ENCODE measurements around the gene CEMIP2. TPM values are rescaled to one million over a fixed set of nuclear protein-coding genes. Genes with fewer than 3 reads are reported as not detected.

CEMIP2 gene
- polyA plus RNA-seq, 1 of the 3 experiments (the other 2 are of a cell fraction) = 39.8 TPM

DNA sequence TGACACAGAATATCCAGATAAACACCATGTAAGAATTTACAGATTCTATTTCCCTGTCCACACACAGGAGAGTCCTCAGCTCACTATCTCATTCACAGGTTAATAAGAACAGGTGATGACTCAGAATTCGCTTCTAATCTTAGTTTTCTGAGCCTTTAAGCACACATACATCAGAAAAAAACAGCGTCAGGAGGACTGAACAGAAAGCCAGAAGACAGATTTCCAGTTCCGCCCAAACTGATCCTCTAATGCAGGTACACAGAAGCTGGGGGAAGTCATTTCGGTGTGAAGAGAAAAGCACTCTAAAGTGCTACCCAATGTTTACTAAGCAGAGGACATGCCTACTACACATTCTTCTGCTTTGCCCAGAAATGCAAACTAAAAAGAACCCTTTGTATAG is 1.6 kb downstream of the CEMIP2 start:
- no peak overlapping the region for H3K9ac ChIP-seq
- no peaks in the 10 kb centered on the region for H3K9me2 ChIP-seq
- no peaks in the 10 kb centered on the region for H3K9me3 ChIP-seq
- H3K27ac ChIP-seq (ENCODE audit: low read depth in 2 of 2, low read length in 1 of 2) = no peak overlapping the region
- WGBS (ENCODE audit: low lambda C conversion rate) = 62% methylated on average over 4 of the region's 4 CpGs
- H3K4me2 ChIP-seq = peak overlapping the region; percentile 81
- no peaks in the 10 kb centered on the region for H3K36me3 ChIP-seq (replicated peaks in 1 of 2; ENCODE audit: control insufficient read depth in 1 of 2, insufficient read depth in 2 of 2, low read length in 1 of 2)
- H3K79me2 ChIP-seq (ENCODE audit: insufficient read depth) = peaks cover 46% of the 10 kb centered on the region
- ChIA-PET POLR2A (no interaction called here), CTCF (interaction anchor here (1.1 kb wide), 1 partner anchor 272 kb away, joined by 3 read pairs; no protein-coding TSS in a partner anchor)
- no peaks in the 10 kb centered on the region for H4K20me1 ChIP-seq (ENCODE audit: insufficient read depth)
- peak overlapping the region; percentile 66 to 84; a peak in 2 of 4 replicates for H3K4me3 ChIP-seq (ENCODE audit: low read depth in 2 of 2, low read length in 1 of 2)
- H3K4me1 ChIP-seq (ENCODE audit: control insufficient read depth in 1 of 2, insufficient read depth in 2 of 2, low read depth in 1 of 2, low read length in 1 of 2) = peaks cover 8 to 33% of the 10 kb centered on the region in 2 experiments
- H2AFZ ChIP-seq (ENCODE audit: low read depth) = no peak overlapping the region
- H3K27me3 ChIP-seq (ENCODE audit: insufficient read depth) = no peaks in the 10 kb centered on the region; the same call in 1 of the 2 replicates
- no peak for DNase-seq
- TF ChIP-seq POLR2AphosphoS5 (IDR thresholded peaks at IDR 0.05; ENCODE audit: low read depth, low read length) (no peak), NFIC (IDR thresholded peaks at IDR 0.05; ENCODE audit: borderline replicate concordance) (no peak)
- H3F3A ChIP-seq (replicated peaks; ENCODE audit: insufficient read depth) = peaks cover 24% of the 10 kb centered on the region

DNA sequence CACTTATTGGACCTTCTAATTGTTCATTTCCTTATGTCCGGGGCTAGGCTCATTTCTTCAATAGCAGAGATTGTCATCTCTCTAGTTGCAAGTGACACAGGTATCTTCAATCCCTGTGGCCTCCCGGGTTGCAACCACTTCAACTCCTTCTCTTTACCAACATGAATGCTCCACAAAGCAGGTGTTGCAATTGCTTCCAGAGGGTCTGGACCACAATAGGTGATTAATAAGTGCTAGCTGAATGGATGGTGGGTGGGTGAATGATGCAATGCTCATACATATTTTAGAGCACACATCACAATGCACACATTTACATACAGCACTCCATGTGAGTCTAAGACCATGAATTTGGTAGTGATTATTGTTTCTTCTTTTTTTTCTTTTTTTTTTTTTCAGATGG is 2.6 kb downstream of the CEMIP2 start:
- peak overlapping the region; percentile 81; the same call in 1 of the 2 replicates for H3K4me2 ChIP-seq
- H3K9me2 ChIP-seq = no peaks in the 10 kb centered on the region
- H3F3A ChIP-seq (replicated peaks; ENCODE audit: insufficient read depth) = peaks cover 24% of the 10 kb centered on the region
- no peak for DNase-seq
- H3K9me3 ChIP-seq = no peaks in the 10 kb centered on the region
- POLR2A ChIA-PET = no interaction called here
- no peaks in the 10 kb centered on the region for H3K36me3 ChIP-seq (replicated peaks in 1 of 2; ENCODE audit: control insufficient read depth in 1 of 2, insufficient read depth in 2 of 2, low read length in 1 of 2)
- no peaks in the 10 kb centered on the region; the same call in 1 of the 2 replicates for H3K27me3 ChIP-seq (ENCODE audit: insufficient read depth)
- peaks cover 55% of the 10 kb centered on the region for H3K79me2 ChIP-seq (ENCODE audit: insufficient read depth)
- H2AFZ ChIP-seq (ENCODE audit: low read depth) = no peak overlapping the region
- peaks cover 8 to 42% of the 10 kb centered on the region in 2 experiments for H3K4me1 ChIP-seq (ENCODE audit: control insufficient read depth in 1 of 2, insufficient read depth in 2 of 2, low read depth in 1 of 2, low read length in 1 of 2)
- CTCF ChIA-PET = no interaction called here
- no peak overlapping the region for H3K27ac ChIP-seq (ENCODE audit: low read depth in 2 of 2, low read length in 1 of 2)
- no peak for TF ChIP-seq FOXM1 (IDR thresholded peaks at IDR 0.05; ENCODE audit: low read depth)
- no peak for TF ChIP-seq SIN3A (IDR thresholded peaks at IDR 0.05; ENCODE audit: borderline replicate concordance, low read depth, low read length)
- TF ChIP-seq RAD21 (IDR thresholded peaks at IDR 0.05; ENCODE audit: low read length) = no peak
- TF ChIP-seq, protein P1, sequence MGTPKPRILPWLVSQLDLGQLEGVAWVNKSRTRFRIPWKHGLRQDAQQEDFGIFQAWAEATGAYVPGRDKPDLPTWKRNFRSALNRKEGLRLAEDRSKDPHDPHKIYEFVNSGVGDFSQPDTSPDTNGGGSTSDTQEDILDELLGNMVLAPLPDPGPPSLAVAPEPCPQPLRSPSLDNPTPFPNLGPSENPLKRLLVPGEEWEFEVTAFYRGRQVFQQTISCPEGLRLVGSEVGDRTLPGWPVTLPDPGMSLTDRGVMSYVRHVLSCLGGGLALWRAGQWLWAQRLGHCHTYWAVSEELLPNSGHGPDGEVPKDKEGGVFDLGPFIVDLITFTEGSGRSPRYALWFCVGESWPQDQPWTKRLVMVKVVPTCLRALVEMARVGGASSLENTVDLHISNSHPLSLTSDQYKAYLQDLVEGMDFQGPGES (IDR thresholded peaks at IDR 0.05; ENCODE audit: low read depth, low read length) = no peak
- no peak for TF ChIP-seq NFIC (IDR thresholded peaks at IDR 0.05; ENCODE audit: borderline replicate concordance)
- TF ChIP-seq MXI1 (IDR thresholded peaks at IDR 0.05; ENCODE audit: low read depth, low read length) = no peak
- TF ChIP-seq CHD2 (IDR thresholded peaks at IDR 0.05; ENCODE audit: low read length, partially characterized antibody) = no peak
- TF ChIP-seq, protein P2, sequence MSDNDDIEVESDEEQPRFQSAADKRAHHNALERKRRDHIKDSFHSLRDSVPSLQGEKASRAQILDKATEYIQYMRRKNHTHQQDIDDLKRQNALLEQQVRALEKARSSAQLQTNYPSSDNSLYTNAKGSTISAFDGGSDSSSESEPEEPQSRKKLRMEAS (IDR thresholded peaks at IDR 0.05; ENCODE audit: low read depth) = no peak
- TF ChIP-seq, protein P3, sequence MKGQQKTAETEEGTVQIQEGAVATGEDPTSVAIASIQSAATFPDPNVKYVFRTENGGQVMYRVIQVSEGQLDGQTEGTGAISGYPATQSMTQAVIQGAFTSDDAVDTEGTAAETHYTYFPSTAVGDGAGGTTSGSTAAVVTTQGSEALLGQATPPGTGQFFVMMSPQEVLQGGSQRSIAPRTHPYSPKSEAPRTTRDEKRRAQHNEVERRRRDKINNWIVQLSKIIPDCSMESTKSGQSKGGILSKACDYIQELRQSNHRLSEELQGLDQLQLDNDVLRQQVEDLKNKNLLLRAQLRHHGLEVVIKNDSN (IDR thresholded peaks at IDR 0.05; ENCODE audit: borderline replicate concordance, low read depth) = no peak
- TF ChIP-seq RCOR1 (IDR thresholded peaks at IDR 0.05; ENCODE audit: low read length) = no peak
- no peak for TF ChIP-seq RXRA (IDR thresholded peaks at IDR 0.05; ENCODE audit: borderline replicate concordance, low read depth)
- TF ChIP-seq GABPA (IDR thresholded peaks at IDR 0.05; ENCODE audit: low read depth) = no peak
- TF ChIP-seq, protein P4, sequence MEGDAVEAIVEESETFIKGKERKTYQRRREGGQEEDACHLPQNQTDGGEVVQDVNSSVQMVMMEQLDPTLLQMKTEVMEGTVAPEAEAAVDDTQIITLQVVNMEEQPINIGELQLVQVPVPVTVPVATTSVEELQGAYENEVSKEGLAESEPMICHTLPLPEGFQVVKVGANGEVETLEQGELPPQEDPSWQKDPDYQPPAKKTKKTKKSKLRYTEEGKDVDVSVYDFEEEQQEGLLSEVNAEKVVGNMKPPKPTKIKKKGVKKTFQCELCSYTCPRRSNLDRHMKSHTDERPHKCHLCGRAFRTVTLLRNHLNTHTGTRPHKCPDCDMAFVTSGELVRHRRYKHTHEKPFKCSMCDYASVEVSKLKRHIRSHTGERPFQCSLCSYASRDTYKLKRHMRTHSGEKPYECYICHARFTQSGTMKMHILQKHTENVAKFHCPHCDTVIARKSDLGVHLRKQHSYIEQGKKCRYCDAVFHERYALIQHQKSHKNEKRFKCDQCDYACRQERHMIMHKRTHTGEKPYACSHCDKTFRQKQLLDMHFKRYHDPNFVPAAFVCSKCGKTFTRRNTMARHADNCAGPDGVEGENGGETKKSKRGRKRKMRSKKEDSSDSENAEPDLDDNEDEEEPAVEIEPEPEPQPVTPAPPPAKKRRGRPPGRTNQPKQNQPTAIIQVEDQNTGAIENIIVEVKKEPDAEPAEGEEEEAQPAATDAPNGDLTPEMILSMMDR (IDR thresholded peaks at IDR 0.05) = no peak
- TF ChIP-seq FOXJ3 (CRISPR knock-in tag; IDR thresholded peaks at IDR 0.05) = no peak
- TF ChIP-seq EP300 (IDR thresholded peaks at IDR 0.05; ENCODE audit: borderline replicate concordance in 1 of 2, low read depth in 1 of 2, low read length in 1 of 2) = no peak
- 18% methylated on average over 2 of the region's 2 CpGs for WGBS (ENCODE audit: low lambda C conversion rate)
- H3K4me3 ChIP-seq (ENCODE audit: low read depth in 2 of 2, low read length in 1 of 2) = no peak overlapping the region
- H4K20me1 ChIP-seq (ENCODE audit: insufficient read depth) = no peaks in the 10 kb centered on the region
- H3K9ac ChIP-seq = no peak overlapping the region
